NCI-H524 (cell line): ENCODE measurements around the gene TNPO1.
"Not testable (repeated sequence)": the region's sequence is repeated elsewhere in the genome, so short reads cannot be mapped to it uniquely, and the experiment has no call there.

Source experiments
- DNase-seq, 2 experiments: peaks; one replicate each; lab custom pipeline; 2025; lab: John Stamatoyannopoulos, UW

Gene TNPO1

DNA sequence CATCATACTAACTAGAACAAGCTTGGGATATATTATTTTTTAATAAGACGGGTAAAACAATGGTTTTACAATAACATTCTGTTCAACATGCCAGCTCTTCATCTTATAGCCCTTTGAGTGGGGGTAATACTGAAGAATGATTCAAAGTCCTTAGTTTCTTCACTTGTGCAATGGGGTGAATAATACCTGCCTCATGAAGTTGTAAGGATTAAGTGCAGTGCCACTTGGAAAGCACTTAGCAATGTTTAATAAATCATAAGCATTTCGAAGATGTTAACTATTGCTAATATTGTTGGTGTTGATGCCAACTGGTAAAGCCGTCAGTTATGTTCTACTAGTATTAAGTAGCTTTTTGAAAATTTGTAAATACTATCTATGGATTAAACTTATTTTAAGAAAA lies 38.0 kb downstream of the TNPO1 start:
- no peak for DNase-seq

DNA sequence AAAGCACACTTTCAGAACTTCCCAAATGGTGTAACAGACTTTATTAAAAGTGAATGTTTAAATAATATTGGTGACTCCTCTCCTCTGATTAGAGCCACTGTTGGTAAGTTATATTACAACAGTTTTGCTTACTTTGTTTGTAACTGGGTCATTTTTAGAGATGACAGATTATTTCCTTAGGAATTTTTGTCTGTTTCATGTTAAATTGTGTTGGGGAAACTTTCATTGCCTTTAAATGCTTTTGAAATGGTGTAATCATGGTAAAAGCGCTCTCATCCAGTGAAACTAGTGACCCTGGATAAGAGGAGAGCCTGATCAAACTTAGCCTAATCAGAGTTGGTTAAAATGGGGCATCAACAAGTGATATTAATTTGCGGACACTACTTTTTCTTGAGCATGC lies 39.4 kb downstream of the TNPO1 start:
- no peak for DNase-seq

DNA sequence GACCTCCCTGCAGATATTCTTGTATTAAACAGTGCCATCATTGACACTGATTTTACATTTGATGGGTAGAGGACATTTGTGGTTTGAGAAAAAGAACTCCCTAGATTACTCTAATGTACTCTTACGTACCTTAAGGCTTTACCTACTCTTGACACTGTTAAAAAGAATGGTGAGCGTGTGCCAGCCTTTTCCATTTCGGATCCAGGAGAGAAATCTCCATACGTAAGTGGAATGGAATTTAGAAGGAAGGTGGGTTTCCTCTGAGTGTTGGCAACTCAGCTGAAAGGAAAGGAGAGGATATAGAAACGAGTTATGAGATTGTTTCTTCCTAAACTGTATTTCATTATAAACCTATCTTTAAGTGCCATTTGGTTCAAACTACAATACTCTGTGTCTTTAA lies 40.9 kb downstream of the TNPO1 start:
- no peak for DNase-seq

DNA sequence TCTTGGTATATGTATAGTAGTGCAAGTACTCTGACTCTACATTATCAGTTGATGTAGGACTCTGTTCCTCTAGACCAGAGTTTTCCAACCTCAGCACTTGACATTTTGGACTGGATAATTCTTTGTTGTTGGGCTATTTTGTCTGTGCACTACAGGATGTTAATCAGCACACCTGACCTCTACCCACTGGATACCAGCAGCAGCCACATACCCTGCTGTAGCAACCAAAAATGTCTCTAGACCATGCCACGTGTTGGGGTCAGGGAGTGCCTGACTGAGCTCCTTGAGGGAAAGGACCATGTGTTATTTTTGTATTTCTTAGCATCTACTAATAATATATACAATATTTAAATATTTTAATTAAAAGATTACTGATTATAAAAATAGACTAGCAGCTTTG lies 42.7 kb downstream of the TNPO1 start:
- DNase-seq = no peak

DNA sequence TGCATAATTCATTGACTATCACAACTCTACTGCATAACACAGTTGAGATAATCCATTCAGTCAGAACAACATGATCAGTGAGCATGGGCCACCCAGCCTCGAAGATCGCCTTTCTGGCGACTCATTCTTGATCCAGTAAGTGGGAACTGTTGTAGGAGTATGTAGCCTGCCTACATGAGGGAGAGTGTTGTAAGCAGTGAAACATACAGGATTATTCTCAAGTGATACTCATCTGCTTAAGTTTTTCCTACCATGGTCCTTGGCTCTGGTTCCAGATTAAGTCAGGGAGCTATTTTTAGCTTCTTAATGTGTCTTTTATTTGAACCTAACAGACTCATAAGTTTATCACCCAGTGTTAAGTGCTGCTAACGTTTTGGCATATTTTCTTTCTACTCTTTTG lies 44.0 kb downstream of the TNPO1 start:
- peak in 1 of 2 experiments; percentile 17 for DNase-seq

DNA sequence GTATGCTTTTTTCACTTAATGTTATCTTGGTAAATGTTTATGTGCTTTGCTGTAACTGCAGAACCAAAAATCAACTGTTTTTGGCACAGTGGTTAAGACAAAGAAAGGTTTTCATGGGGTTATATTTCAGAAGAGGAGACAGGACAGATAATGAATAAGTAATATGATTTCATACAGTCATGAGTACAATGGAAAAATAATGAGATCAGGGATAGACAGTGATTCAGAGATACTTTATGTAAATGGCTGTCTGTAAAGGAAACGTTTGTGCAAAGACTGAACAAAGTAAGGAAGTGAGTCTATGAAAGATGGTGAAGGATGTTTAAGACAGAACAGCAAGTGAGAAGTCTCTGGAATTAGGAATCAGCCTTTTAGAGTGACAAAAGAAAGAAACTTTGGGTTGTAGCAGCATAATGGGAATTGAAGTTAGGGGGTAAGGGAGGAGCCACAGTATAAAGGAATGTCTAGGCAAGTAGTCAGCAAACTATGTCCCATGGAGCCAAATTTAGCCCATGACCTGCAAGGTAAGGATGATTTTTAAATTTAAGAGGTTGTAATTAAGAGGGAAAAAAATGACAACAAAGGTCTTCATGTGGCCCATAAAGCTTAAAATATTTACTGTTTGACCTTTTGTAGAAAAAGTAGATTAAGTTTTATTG lies 55.0 kb downstream of the TNPO1 start:
- no peak for DNase-seq

DNA sequence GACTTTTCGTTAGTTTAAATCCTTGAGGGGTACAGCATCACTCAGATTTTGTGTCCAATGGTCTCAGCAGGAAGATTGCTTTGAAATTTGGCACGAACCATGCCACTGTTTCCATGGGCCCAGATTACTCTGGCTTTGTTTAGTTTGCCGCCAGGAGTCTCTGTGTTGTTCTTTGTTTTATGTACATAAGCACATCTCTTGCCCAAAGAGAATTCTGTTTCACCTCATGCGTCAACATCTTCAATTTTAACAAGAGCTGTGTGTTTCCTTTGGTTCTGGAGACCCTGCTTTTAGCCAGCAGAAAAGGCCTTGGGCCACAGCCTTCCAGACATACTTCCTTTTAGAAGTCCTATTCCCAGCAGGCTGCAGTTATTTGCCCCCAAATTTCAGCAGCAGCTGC lies 62.4 kb downstream of the TNPO1 start:
- no peak for DNase-seq

DNA sequence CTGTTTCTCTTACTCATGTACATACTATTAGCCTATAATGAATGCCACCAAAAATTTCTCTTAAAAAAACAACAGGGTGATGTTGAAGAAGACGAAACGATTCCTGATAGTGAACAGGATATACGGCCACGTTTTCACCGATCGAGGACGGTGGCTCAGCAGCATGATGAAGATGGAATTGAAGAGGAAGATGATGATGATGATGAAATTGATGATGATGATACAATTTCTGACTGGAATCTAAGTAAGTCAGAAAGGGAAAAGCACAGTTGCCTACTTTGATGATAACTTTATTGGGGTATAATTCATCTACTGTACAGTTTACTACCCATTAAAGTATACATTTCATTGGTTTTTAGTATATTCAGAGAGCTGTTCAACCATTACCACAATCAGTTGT lies 66.5 kb downstream of the TNPO1 start:
- DNase-seq = no peak

DNA sequence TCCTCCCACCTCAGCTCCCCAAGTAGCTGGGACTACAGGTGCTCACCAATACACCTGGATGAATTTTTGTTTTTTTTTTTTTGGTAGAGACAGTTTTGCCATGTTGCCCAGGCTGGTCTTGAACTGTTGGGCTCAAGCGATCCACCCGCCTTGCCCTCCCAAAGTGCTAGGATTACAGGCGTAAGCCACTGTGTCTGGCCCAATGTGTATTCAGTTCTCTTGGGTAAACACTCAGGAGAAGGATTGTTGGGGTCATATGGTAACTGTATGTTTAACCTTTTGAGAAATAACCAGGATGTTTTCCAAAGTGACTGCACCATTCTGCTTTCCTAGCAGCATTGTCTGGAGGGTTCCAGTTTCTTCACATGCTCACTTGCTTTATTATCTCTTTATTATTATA lies 67.4 kb downstream of the TNPO1 start:
- no peak for DNase-seq

DNA sequence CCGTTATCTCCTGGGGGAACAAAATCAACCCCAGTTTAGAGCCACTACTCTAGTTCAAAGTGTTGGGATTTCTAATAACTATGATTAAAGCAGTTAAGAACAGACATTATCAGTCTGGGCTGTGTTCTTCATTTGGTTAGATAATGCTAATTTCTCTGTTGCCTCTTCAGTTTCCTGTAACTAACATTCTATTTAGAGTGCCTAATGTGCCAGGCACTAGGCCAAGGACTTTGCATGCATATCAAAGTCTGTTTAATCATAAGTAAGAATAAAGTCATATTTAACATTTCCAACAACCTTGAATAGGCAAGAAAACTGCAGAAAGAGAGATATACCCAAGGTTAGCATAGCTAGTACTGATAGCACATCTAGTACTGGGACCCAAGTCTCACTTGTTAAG lies 68.4 kb downstream of the TNPO1 start:
- no peak for DNase-seq

DNA sequence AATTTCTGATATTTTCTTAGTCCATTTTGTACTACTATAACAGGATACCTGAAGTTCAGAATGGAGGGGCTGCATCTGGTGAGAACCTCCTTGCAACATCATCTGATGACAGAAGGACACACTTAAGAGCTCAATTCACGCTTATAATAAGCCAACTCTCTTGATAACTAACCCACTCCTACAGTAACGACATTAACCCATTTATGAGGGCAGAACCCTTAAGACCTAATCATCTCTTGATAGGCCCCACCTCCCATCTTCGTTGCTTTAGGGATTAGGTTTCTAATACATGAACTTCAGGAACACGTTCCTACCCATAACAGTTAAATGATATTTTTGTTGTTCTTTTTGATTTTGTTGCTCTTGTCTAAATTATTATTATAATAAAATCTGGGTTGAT lies 69.4 kb downstream of the TNPO1 start:
- DNase-seq = peak in 1 of 2 experiments; percentile 7

DNA sequence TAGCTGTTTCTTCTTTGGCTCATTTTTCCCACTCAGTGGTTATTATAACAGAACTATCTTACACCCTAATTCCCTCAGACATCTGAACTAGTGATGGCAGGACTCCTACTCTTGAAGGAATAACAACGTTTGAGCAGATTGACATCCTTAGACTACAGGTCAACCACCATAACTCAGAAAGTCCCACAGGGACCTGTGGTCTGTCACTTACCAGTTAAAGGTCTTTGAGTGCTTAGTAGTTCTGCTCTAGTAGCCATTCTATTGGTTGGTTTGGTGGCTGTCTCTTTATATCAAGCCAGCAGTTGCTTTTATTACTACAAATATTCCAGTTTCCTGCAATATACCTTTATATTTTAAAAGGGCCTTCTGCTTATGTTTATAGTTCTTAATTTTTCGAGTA lies 72.1 kb downstream of the TNPO1 start:
- DNase-seq = no peak

DNA sequence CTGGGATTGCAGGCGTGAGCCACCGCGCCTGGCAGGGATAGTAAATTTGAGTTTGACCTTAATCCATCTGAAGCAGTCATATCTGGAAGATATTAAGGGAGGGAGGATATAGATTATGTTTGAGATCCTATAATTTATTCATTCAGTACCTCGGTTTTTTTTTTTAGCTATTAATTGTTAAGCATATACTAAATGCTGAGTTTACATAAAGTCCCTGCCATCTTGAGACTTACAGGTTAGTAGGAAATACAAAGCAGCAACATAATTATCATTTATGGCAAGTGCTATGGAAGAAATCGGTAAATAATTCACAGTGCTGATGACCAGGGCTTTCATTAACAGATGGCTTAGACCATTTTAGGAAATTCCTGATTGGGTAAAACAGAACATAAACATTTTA lies 72.9 kb downstream of the TNPO1 start:
- no peak for DNase-seq

DNA sequence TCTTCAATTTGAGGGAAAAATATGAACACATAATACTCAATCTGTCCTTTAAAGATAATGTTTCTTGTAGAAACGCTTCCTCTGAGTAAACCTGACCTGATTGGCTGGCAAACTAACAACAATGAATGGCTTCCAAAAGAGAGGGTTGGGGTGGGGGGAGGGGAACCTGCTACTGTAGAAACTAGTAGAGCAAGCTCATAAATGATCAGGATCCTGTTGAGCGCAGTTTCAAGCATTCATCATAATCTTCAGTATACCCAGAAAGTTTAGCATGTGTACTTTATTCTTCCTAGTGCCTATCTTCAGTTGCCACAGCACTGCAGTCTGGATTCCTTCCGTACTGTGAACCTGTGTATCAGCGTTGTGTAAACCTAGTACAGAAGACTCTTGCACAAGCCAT lies 76.4 kb downstream of the TNPO1 start:
- DNase-seq = no peak

DNA sequence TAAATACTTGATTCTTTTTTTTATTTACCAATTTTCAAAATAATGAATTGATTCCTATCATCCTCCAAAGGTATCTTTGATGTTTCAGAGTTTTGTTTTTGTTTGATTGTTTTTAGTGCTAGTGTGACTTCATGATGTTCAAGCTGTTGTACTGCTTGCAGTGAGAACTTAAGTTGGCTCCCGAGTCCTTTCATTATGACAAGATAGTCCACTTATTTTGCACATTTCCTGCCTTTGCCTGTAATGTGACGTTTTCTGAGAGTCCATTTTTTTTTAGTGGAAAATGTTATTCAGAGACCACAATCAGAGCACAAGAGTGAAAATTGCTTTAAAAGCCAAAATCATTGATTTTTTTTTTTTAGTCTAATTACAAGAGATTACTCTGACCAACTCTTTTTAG lies 79.3 kb downstream of the TNPO1 start:
- no peak for DNase-seq

DNA sequence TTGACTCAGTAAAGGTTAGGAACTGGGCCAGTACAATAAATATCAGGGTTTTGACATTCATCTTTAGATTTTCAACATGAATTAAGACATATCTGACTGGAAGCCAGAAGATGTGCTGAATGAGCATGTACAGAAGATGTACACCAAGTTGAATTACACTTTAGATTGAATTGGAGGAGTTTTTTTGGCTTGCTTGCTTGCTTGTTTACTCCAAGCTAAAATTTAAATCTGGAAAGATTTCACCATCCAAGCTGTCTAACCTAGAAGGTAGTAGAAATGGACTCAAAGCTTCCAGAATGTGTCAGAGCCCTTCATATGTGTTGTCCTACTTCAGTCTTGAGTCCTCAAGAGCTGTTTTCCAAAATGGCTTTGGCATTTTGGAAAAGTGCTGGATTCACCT lies 90.3 kb downstream of the TNPO1 start:
- no peak for DNase-seq

DNA sequence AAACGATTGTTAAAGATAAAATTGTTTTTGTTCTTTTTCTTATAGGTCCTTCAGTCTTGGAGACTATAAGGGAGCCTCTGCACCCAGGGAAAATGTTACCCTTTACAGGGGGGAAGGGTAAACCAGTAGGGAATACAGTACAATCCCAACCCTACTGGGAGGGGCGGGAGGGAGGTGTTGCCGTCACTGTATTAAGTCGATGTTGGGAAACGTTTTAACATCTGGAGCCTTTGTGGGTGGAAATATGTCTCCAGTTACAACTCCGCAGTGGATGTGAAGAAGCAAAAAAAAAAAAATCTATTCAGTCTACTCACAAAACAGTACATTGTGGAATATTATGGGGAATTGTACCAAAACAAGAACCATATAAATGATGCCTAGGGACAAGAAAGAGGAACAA lies 92.2 kb downstream of the TNPO1 start:
- no peak for DNase-seq

DNA sequence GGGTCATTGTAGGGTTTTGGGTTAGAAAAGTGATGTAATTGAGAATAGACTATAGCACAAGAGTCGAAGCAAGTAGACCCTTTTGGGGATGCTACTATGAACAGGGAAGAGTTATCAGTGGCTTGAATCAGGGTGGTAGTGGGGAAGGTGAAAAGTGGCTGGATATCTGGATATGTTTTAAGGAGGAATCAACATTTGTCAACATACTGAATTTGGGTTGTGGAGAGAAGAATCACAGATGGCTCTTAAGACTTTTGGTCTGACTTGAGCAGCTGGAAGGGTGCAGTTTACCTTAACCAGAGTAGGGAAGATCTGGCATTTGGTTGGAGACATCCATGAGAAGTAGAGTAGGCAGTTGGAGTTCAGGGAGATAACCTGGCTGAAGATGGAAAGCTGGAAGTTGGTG lies 100.9 kb downstream of the TNPO1 start:
- DNase-seq = peak; percentile 52 to 82

DNA sequence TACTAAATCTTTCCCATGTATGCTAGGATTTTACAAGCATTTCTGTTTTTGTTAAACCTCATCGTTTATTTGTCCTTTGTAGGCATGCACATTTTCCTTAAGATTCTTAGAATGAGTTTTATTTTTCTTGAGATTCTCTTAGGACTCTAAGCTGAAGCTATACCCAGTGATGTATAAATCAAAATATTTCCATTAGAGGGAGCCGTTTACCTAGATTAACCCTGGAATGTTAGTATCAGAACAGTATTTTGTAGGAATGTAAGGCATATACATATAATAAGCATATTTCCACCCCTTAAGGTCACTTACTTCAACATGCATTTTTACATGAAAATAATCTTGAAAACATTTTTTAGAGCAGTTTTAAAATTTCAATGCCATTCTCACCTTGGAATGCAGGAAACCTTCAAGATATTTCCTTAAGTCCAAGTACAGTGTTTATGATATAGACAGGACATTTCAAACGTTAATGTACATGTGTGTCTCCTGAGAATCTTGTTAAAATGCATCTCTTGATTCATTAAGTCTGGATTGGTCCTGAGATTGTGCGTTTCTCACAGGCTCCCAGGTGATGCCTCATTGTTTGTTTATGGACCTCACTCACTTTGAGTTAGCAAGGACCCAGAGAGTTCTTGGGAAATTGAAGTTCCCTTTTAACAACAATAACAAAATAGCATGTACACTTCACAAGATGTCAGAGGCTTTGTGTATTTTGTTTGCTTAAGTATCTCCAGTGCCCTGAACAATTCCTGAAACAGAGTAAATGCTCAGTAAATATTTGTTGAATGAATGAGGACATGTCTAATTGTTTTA lies 104.4 kb downstream of the TNPO1 start:
- peak in 1 of 2 experiments; percentile 38 for DNase-seq

DNA sequence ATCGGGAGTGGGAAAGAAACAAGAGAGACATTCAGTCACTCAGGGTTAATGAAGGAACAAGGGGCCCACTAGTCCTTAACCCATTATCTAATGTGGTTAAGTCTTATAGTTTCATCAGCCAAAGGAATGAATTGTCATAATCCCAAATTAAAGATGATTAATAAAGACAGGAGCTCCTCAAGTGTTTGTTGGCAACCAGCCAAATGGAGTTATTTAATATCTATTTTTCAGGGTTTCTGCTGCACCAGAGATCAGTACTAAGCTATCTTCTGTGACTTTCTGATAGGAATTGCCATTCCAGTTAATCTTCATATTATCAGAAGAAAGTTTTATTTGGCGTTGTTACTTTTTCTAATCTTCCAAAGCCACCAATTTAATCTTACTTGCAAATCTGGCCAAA lies 105.4 kb downstream of the TNPO1 start:
- DNase-seq = peak in 1 of 2 experiments; percentile 64

DNA sequence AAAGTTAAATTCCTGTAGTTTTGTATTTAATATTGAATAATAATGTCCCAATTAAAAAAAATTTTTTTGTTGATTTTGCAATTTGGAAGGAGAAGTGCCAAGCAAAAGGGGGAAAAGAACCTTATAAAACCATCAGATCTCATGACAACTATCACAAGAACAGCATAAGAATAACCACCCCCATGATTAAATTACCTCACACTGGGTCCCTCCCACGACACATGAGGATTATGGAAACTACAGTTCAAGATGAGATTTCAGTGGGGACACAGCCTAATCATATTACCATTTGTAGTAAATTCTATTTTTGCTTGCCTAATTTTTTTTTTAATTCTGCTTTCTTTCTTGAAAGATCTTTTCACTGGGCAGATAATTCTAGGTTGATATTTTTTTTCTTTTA lies 106.0 kb downstream of the TNPO1 start:
- DNase-seq = no peak

DNA sequence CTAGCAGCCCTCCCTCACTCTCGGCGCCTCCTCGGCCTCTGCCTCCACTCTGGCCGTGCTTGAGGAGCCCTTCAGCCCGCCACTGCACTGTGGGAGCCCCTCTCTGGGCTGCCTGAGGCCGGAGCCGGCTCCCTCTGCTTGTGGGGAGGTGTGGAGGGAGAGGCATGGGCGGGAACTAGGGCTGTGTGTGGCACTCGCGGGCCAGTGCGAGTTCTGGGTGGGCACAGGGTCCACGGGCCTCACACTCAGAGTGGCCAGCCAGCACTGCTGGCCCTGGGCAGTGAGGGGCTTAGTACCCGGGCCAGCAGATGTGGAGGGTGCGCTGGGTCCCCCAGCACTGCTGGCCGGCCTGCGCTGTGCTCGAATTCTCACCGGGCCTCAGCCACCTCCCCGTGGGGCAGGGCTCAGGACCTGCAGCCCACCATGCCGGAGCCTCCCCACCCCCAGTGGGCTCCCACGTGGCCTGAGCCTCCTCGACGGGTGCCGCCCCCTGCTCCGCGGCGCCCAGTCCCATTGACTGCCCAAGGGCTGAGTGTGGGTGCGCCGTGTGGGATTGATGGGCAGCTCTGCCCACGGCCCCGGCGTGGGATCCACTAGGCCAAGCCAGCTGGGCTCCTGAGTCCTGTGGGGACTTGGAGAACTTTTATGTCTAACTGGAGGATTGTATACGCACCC lies 109.0 kb downstream of the TNPO1 start:
- no peak for DNase-seq

DNA sequence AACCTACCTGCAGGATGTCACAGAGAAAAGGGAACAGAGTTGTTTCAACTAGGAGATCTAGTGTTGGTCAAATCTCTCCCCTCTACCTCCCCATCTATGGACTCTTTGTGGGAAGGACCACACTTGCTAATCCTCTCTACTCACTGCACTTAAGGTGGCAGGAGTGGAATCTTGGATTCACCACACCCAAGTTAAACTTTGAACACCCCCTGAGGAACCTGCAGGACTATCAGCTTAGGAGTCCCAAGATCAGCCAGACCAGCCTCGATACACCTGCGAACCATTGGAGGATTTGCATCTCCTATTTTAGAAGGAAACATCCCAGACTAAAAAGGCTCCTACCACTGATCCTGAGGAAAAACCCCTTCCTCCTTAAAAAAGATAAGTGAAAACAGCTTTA lies 116.2 kb downstream of the TNPO1 start:
- not testable (repeated sequence) for DNase-seq
